NCI-H2227 (cell line): ENCODE data around the gene FOXK2.

Experiments
- DNase-seq: peaks from one replicate; lab custom pipeline; 2025; ENCODE audit not compliant: unreplicated experiment; lab: John Stamatoyannopoulos, UW

Gene FOXK2

GRCh38 chr17:82518826-82519810, at the start of gene FOXK2:
TSS of gene FOXK2 (plus strand) at chr17:82519732. CDS start at chr17:82519889, 157 bp downstream.
- DNase-seq: peak; percentile 97

GRCh38 chr17:82470065-82470464, 49.5 kb upstream of the FOXK2 start:
- DNase-seq: no peak

- DNase-seq: no peak
Observed at GRCh38 chr17:82474223-82475010, 45.1 kb upstream of the FOXK2 start.

- no peak for DNase-seq
Observed at GRCh38 chr17:82475458-82475857, 44.1 kb upstream of the FOXK2 start.

- no peak for DNase-seq
Observed at GRCh38 chr17:82477934-82478333, 41.6 kb upstream of the FOXK2 start.

GRCh38 chr17:82479602-82480001, 39.9 kb upstream of the FOXK2 start:
- no peak for DNase-seq

GRCh38 chr17:82480318-82480717, 39.2 kb upstream of the FOXK2 start:
- no peak for DNase-seq

- no peak for DNase-seq
Observed at GRCh38 chr17:82483204-82483660, 36.3 kb upstream of the FOXK2 start.

GRCh38 chr17:82483836-82484235, 35.7 kb upstream of the FOXK2 start:
- no peak for DNase-seq

- DNase-seq: no peak
Observed at GRCh38 chr17:82486231-82487094, 33.1 kb upstream of the FOXK2 start.

- DNase-seq: no peak
Observed at GRCh38 chr17:82487910-82488309, 31.6 kb upstream of the FOXK2 start.

GRCh38 chr17:82489117-82489516, 30.4 kb upstream of the FOXK2 start:
- no peak for DNase-seq

GRCh38 chr17:82489851-82490511, 29.6 kb upstream of the FOXK2 start:
- DNase-seq: no peak

GRCh38 chr17:82490512-82491195, 28.9 kb upstream of the FOXK2 start:
- DNase-seq: no peak

GRCh38 chr17:82491196-82491530, 28.4 kb upstream of the FOXK2 start:
- DNase-seq: no peak

GRCh38 chr17:82491533-82491932, 28.0 kb upstream of the FOXK2 start:
- DNase-seq: no peak

- no peak for DNase-seq
Observed at GRCh38 chr17:82492643-82493225, 26.8 kb upstream of the FOXK2 start.

GRCh38 chr17:82493226-82493781, 26.2 kb upstream of the FOXK2 start:
- DNase-seq: no peak
